NOMO-1 treated with DMSO at 0.1 percent for 48 hours (cell line): ENCODE measurements around the gene TSC22D2.
A peak's percentile ranks its signal among the peaks of the same experiment; 100 is the strongest.
"Not testable (repeated sequence)": the region's sequence is repeated elsewhere in the genome, so short reads cannot be mapped to it uniquely, and the experiment has no call there.

Experiments
- DNase-seq: peaks from one replicate; lab custom pipeline; 2025; ENCODE audit not compliant: unreplicated experiment; lab: John Stamatoyannopoulos, UW

The TSC22D2 gene

GRCh38 chr3:150446470-150446977 lies 38.4 kb downstream of the TSC22D2 start:
- no peak for DNase-seq

- DNase-seq = no peak
These were observed 39.0 kb downstream of the TSC22D2 start for GRCh38 chr3:150447084-150447483.

- DNase-seq = no peak
These were observed 39.8 kb downstream of the TSC22D2 start for GRCh38 chr3:150447631-150448465.

DNA sequence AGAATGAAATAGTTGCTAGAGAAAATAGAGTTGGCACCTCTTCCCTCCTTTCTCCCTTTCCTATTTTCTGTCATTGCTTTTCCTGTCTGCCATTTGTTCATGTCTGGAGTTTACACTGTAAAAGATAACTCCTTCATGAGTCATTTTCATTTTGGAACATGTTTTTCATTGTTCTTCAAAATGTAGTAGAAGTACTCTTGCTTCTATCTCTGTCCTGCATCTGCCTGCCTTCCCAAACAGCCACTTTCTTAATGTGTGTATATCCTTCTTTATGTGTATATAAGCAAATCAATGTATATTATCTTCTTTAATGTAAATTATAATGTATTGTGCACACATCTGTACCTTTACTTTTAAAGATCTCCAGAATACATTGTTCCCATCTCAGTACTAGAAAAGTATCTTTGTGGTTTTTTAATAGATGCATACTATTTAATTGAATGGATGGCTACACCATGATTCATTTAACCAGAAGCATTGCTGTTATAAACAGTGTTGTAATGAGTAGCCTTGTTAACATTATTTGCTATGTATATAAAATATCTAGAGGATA lies 41.1 kb downstream of the TSC22D2 start:
- DNase-seq = no peak

DNA sequence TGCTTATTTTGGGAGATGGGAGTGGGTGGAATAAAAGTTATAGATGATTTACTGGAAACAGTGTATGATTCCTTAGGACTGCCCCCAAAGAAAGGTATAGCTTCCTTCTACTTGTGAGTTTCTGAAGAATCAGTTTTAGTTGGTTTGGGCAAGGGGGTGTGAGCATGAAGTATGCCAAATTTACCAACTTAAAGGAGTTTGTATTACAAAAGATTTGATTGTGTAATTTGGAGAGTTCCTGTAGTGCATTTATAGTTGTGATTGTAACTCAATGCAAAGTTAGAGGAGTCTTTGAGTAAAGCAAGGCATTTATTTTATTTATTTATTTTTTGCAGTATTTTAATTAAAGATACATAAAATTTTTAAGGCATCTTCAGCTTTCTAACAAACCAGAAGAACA lies 42.8 kb downstream of the TSC22D2 start:
- DNase-seq = peak; percentile 70

- peak; percentile 23 for DNase-seq
These were observed 43.4 kb downstream of the TSC22D2 start for GRCh38 chr3:150451329-150452048.

GRCh38 chr3:150453353-150453752 lies 45.3 kb downstream of the TSC22D2 start:
- no peak for DNase-seq

- no peak for DNase-seq
These were observed 46.0 kb downstream of the TSC22D2 start for GRCh38 chr3:150454085-150454484.

DNA sequence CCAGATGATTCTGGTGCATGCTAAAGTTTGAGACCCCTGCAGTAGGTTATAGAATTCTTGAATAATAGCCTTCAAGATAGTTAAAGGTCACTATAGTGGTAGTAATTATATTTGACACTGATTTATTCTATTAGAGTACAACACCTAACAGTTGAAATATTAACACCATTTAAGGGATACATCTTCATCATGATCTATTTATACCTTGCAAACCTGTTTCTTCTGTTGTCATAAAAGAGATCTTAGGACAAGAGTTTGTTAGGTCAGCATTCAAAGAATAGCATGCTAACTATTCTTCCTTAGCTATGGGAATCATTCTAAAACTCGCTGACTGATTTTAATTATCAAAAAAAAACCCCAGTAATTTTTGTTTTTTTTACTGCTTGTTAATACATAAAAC lies 46.5 kb downstream of the TSC22D2 start:
- no peak for DNase-seq

DNA sequence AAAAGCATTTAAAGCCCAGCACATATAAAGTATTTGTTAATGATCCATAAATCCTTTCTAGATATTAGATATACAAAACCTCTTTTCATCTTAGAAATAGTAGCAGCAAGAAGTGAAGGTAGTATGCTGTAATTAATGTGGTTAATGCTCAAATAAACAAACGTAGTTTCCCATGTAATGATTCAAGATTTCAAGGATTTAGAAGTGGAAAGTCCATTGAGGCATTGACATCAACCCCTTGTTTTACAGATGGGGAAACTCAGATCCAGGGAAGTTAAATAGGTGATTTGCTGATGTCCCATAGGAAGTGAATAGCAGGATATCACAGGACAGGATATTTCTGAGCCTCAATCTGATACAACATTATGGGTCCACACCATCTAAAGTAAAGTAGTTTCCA lies 47.2 kb downstream of the TSC22D2 start:
- DNase-seq = no peak

- DNase-seq = no peak
These were observed 49.9 kb downstream of the TSC22D2 start for GRCh38 chr3:150458001-150458400.

DNA sequence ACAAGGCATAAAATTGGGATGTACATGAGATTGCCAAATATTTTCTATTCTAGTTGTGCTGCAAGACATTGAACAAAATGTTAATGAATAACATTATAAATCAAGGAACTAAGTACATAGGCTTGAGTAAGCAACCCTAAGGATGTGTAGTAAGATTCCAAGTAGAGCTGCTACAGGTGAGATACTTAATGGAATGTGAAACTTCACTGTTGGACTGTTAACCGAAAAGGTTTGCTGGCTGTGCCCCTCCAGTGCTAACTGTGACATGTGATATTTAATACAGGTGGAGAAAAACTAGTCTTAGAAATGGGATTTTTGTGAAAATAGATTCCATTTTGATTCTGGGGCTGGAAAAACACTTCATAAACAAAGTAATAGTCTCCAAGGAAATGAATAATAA lies 52.4 kb downstream of the TSC22D2 start:
- DNase-seq = no peak

DNA sequence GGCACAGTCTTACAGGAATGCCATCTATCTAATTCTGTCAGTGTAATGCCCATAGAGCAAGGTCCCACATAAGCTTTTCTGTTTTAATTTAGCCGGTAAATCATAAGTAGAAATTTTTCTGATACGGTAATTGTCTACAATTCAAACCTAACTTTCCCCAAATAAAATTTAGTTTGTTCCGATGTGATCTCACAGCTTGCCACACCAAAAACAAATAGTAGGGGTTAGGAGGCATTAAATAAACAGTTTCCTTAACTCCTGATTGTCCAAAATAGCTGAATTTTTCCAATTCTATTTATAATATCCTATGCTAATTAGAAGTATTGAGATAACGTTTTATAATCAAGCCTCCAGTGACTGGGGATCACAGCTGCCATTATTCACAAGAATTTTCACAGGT lies 53.3 kb downstream of the TSC22D2 start:
- no peak for DNase-seq

DNA sequence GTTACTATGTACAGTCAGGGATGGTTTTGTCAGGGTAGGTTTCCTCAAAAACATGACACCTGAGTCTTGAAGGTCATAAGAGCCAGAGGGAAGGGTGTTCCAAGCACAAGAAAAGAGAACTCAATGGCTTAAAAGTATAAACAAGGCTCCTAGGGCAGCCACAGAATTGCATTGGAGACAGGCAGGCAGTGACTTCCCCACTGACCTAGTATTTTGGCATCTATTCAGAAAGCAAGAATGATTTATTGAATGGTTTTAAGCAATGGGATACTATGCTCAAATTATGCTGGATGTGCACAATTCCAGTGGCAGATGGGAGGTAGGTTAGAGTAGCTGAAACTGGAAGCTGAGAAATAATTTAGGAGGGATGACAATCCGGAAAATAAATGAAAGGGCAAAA lies 54.0 kb downstream of the TSC22D2 start:
- no peak for DNase-seq

DNA sequence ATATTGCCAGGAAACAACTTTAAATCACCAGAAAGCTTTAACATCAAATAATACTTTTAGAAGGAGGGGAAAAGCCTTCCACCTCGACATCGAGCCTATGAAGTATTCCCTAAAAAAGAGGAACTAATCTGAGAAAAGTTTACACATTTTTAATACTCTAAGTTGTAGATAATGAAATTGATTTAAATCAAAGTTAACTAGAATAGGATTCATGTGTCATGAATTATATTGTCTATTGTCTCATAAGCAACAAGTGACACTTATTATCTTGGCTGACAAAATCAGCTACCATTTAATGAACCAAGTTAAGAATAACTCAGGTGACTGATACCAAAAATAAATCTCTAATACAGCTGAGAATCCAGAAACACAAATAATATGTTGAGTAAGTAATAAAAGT lies 56.6 kb downstream of the TSC22D2 start:
- DNase-seq = no peak

GRCh38 chr3:150467381-150467780 lies 59.3 kb downstream of the TSC22D2 start:
- no peak for DNase-seq

DNA sequence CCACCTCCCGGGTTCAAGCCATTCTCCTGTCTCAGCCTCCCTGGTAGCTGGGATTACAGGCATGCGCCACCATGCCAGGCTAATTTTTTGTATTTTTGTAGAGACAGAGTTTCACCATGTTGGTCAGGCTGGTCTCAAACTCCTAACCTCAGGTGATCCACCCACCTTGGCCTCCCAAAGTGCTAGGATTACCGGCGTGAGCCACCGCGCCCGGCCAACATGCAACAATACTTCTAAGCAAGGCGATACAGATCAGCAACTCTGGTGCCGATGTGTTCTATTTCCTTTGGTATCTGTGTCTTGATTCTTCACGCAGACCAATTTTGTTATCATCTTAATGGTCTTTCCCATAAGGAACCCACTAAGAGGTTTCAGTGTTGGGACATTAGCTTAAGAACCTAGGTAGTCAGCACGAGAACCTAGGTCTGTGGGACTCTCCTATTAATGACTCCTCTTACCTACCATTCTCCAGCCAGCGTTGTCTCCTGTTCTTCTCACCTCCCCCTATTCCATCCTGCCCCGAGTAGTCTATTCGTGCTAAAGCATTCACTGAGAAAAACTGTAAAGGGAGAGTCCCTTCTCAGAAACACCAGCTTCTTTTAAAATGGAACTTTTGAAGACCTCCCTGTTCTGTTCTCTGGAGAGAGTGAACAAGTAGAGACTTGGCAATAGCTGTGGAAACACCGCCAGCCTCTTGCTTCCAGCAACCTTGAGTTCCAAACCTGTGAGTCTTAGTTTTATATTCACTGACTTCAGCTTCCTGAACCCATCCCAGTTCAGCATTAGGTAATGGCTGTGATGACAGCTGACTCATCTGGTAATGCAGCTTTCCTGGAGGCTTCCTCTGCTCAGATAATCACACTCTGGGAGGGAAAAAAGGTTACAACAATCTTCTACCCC lies 61.2 kb downstream of the TSC22D2 start:
- DNase-seq = no peak

GRCh38 chr3:150469931-150470740 lies 62.0 kb downstream of the TSC22D2 start:
- no peak for DNase-seq

GRCh38 chr3:150472421-150472820 lies 64.3 kb downstream of the TSC22D2 start:
- no peak for DNase-seq

DNA sequence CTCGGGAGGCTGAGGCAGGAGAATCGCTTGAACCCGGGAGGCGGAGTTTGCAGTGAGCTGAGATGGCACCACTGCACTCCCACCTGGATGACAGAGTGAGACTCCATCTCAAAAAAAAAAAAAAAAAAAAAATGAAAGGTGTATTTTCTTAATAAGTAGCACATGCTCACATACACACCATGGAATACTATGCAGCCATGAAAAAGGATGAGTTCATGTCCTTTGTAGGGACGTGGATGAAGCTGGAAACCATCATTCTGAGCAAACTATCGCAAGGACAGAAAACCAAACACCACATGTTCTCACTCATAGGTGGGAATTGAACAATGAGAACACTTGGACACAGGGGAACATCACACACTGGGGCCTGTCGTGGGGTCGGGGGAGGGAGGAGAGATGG lies 65.1 kb downstream of the TSC22D2 start:
- not testable (repeated sequence) for DNase-seq
